Ovary (tissue), 9 donors: ENCODE results near the gene PTPDC1. TPM values are rescaled to one million over a fixed set of nuclear protein-coding genes. Genes with fewer than 3 reads are reported as not detected.

Experiments
- DNase-seq, 5 donors: peaks; one replicate each; pipeline ENCODE4 v3.0.0-alpha.2; 2019 to 2020
- H3K27ac ChIP-seq, 2 donors: fragments of 200-600 bp; one replicate each; pipeline versions ENCODE4 v1.5.1 to v1.8.0; 2019 to 2022
- H3K27me3 ChIP-seq: fragments of 200-600 bp; one replicate; pipeline ENCODE4 v1.8.0; 2022
- H3K36me3 ChIP-seq: fragments of 200-600 bp; sonication (generic); one replicate; pipeline ENCODE4 v1.5.1; 2019
- H3K4me1 ChIP-seq: one replicate; pipeline ENCODE4 v1.8.1; 2013; ENCODE audit warnings: mild to moderate bottlenecking, moderate library complexity; ENCODE audit not compliant: insufficient read depth
- H3K4me3 ChIP-seq: fragments of 200-600 bp; sonication (generic); one replicate; pipeline ENCODE4 v1.5.1; 2017
- H3K9me3 ChIP-seq, 2 donors: fragments of 200-600 bp in 1 of 2; sonication (generic) in 1 of 2; one replicate each; pipeline versions ENCODE4 v1.5.1 to v1.8.1; 2013 to 2019; ENCODE audit warnings: mild to moderate bottlenecking in 1 of 2, moderate library complexity in 1 of 2
- CTCF ChIP-seq, 3 donors: fragments of 450-650 bp in 2 of 3; fragments of 200-600 bp in 1 of 3; IDR thresholded peaks; one replicate each; pipeline versions ENCODE4 v1.5.1 to v1.8.0; 2016 to 2022; ENCODE audit warnings: antibody characterized with exemption in 3 of 3, mild to moderate bottlenecking in 1 of 3
- EP300 ChIP-seq: sonication (generic); formaldehyde crosslinking; IDR thresholded peaks from one replicate; pipeline ENCODE4 v1.6.1; 2017; ENCODE audit warnings: antibody characterized with exemption
- POLR2A ChIP-seq: fragments of 450-650 bp; IDR thresholded peaks from one replicate; pipeline ENCODE4 v1.6.1; 2017; ENCODE audit warnings: antibody characterized with exemption, mild to moderate bottlenecking, moderate library complexity
- WGBS, 3 donors: extraction: QIAGEN DNeasy Blood & Tissue Kit in 1 of 3; methylation state at CpG; one replicate each; pipeline versions ENCODE4 v1.1.5 to v1.1.7; 2013 to 2017; 5-methylcytosine and 5-hydroxymethylcytosine counted together
- intact Hi-C, 4 donors: fragments of 100-400 bp; cut with DNase I; formaldehyde crosslinking; loops; one replicate each; pipeline versions ENCODE4 v1.11.0 to v1.15.1; 2022 to 2023
- polyA plus RNA-seq, 2 donors: library from polyadenylated mRNA; stranded (reverse); fragments of 200-250 nt in 1 of 2; fragments of 350-450 nt in 1 of 2; fragmentation: Illumina TruSeq in 1 of 2; extraction: RNeasy Lipid Tissue Mini Kit (QIAGEN cat#74804) in 1 of 2; gene quantifications; one replicate each; pipeline ENCODE4 v1.2.3, GENCODE V29; 2013 to 2014
- total RNA-seq, 7 donors: library from RNA; depleted of rRNA in 2 of 7; stranded (reverse); fragments of >200 nt in 2 of 7; fragmentation: NEBNext Ultra II Directional in 3 of 7; extraction: Animal tissue kit (Norgen Biotek cat#: 25700) in 3 of 7; gene quantifications; one replicate each; pipeline versions ENCODE4 v1.1.0 to v1.2.4, GENCODE V29; 2016 to 2023
- donor health status: DM: no; HTN: no; CAD: no; lungs with moderate emphysema.
- donor health status: DM: no; HTN: no; CAD: no.
- donor health status: Bipolar disorder and iron deficiency.
- donor health status: DM: yes; HTN: yes; CAD: no.
- donor health status: DM: no; HTN: no; CAD: no.
- donor health status: DM: yes; HTN: yes; CAD: no.

The PTPDC1 gene
- total and polyA plus RNA-seq, 9 donors = 2.7 to 9.5 (median 6.1) TPM

GRCh38 chr9:94139672-94140417, 55.6 kb downstream of the PTPDC1 start:
- TF ChIP-seq CTCF (IDR thresholded peaks at IDR 0.05) (no peak), EP300 (no peak), POLR2A (no peak)
- peak; percentile 89 to 94 (median 93) for DNase-seq
- Histone ChIP-seq H3K4me1 (peaks cover 15% of the 10 kb centered on the region), H3K27ac (peak overlapping the region in 1 of 2 donors; percentile 46), H3K36me3 (no peaks in the 10 kb centered on the region), H3K27me3 (no peaks in the 10 kb centered on the region), H3K4me3 (no peak overlapping the region), H3K9me3 (no peaks in the 10 kb centered on the region)
- intact Hi-C loops = no loop called here
- 3 to 6% (median 4%) methylated on average over 13 of the region's 13 CpGs for WGBS, 3 donors

GRCh38 chr9:94140418-94140780, 56.1 kb downstream of the PTPDC1 start:
- DNase-seq = no peak
- Histone ChIP-seq H3K4me3 (no peak overlapping the region), H3K36me3 (no peaks in the 10 kb centered on the region), H3K27ac (peak overlapping the region in 1 of 2 donors; percentile 46), H3K27me3 (no peaks in the 10 kb centered on the region), H3K9me3 (no peaks in the 10 kb centered on the region), H3K4me1 (peaks cover 15% of the 10 kb centered on the region)
- WGBS, 3 donors = 29 to 34% (median 34%) methylated on average over 4 of the region's 4 CpGs
- TF ChIP-seq POLR2A (no peak), EP300 (no peak), CTCF (IDR thresholded peaks at IDR 0.05) (no peak)
- intact Hi-C loops = no loop called here

- DNase-seq = peak in 1 of 5 donors; percentile 30
- H3K4me1 ChIP-seq = peaks cover 15% of the 10 kb centered on the region
Observed at GRCh38 chr9:94140791-94141790, 56.8 kb downstream of the PTPDC1 start.

More at GRCh38 chr9:94140791-94141790, 56.8 kb downstream of the PTPDC1 start:
- TF ChIP-seq EP300 = no peak
- TF ChIP-seq POLR2A = no peak
- TF ChIP-seq CTCF (IDR thresholded peaks at IDR 0.05) = no peak
- intact Hi-C loops = no loop called here
- Histone ChIP-seq H3K27ac (peak overlapping the region in 1 of 2 donors; percentile 46), H3K27me3 (no peaks in the 10 kb centered on the region), H3K9me3 (no peaks in the 10 kb centered on the region), H3K36me3 (no peaks in the 10 kb centered on the region), H3K4me3 (no peak overlapping the region)
- 47 to 55% (median 52%) methylated on average over 13 of the region's 13 CpGs for WGBS, 3 donors
